Motor neuron (in vitro differentiated cells): Measurements from ENCODE around the gene TMEM97. TPM values are rescaled to one million over a fixed set of nuclear protein-coding genes. Genes with fewer than 3 reads are reported as not detected.

ENCODE experiments used
- ATAC-seq, 8 experiments: fragments of 200-7000 bp; cut with Tn5 transposase; replicated peaks in 6 of 8; 2 replicates each; pipeline ENCODE4 v1.8.0; 2021; ENCODE audit warnings: mild to moderate bottlenecking in 8 of 8, moderate library complexity in 8 of 8
- H3K27ac ChIP-seq, 2 donors: fragments of 250-450 bp; sonication (Bioruptor Pico); 2 replicates each; pipeline ENCODE4 v1.9.0; 2021; ENCODE audit warnings: antibody characterized with exemption in 2 of 2, mild to moderate bottlenecking in 2 of 2, moderate library complexity in 1 of 2
- H3K4me1 ChIP-seq, 2 donors: fragments of 250-450 bp; sonication (Bioruptor Pico); replicated peaks in 1 of 2; 2 replicates each; pipeline ENCODE4 v1.6.1; 2021; ENCODE audit warnings: antibody characterized with exemption in 2 of 2, mild to moderate bottlenecking in 2 of 2, moderate library complexity in 1 of 2
- H3K4me3 ChIP-seq, 5 donors: fragments of 250-450 bp; sonication (Bioruptor Pico); 2 replicates each; pipeline ENCODE4 v1.9.0; 2021; ENCODE audit warnings: antibody characterized with exemption in 5 of 5, mild to moderate bottlenecking in 5 of 5, moderate library complexity in 4 of 5
- WGBS, 10 experiments: fragments of 450-650 bp; shearing (Covaris generic); methylation state at CpG; one replicate each; pipeline ENCODE4 v1.0.0; 2022; 5-methylcytosine and 5-hydroxymethylcytosine counted together
- in situ Hi-C, 9 experiments: fragments of 400-800 bp; cut with MboI; loops; one replicate each; pipeline ENCODE4 v1.15.0; 2021; ENCODE audit warnings: low sequenced_read_pairs in 9 of 9, low pct_unique_long_range_greater_than_20kb in 2 of 9; ENCODE audit not compliant: unreplicated experiment in 9 of 9
- total RNA-seq, 8 experiments: library from RNA; unstranded; fragments of 300-600 nt; gene quantifications; 2 replicates each; pipeline versions ENCODE4 v1.2.3 to v1.2.4, GENCODE V29; 2022

Gene TMEM97
- total RNA-seq, 8 experiments from 2014 or later: 17.5 to 93.4 (median 28.5) TPM

DNA sequence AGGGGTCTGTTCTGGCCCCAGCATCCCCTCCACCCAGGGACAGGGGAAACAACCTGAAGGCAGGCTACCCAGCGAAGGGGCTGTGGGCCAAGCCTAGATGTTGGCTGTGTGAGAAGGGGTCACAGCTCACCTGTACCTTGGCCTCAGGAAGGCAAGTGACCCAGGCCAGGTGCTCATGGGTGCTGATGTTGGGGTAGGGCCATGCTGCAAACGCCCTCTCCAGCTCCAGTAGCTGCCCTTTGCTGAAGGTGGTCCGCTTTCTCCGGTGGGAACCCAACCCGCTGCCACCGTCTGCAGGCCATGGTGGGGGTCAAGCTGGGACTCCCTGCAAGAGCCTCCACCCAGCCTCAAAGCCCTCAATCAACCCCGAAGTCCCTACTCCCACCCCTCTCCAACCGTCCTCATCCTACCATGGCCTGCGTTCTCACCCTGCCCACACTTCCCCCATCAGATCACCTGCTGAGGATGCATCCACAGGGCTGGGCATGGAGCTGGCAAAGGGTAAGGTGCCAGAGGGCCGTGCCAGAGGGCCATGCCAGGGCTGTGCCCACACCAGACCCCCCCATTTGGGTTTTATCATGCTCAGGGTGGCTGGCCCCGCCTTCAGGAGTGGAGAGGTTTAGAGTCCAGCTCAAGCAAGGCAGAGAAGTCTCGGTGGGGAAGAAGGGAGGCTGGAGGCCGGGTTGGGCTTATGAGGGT, 45.8 kb downstream of the TMEM97 start, which contains the start of gene SEBOX:
SEBOX (minus strand) TSS at position 535 of the 699 bp plus-strand sequence; CDS start at position 487, 48 bp downstream.
- in situ Hi-C loops: no loop called here
- no peak within 1 kb of the TSS for H3K4me3 ChIP-seq
- ATAC-seq: peak in 1 of 8 experiments; percentile 2
- no peak within 1 kb of the TSS for H3K27ac ChIP-seq
- no peaks in the 10 kb centered on the region for H3K4me1 ChIP-seq
- WGBS, 10 experiments: 90 to 100% methylated on average over 1 to 2 of the region's 13 CpGs; no CpG with 5 or more reads in 8 of the 10 experiments

DNA sequence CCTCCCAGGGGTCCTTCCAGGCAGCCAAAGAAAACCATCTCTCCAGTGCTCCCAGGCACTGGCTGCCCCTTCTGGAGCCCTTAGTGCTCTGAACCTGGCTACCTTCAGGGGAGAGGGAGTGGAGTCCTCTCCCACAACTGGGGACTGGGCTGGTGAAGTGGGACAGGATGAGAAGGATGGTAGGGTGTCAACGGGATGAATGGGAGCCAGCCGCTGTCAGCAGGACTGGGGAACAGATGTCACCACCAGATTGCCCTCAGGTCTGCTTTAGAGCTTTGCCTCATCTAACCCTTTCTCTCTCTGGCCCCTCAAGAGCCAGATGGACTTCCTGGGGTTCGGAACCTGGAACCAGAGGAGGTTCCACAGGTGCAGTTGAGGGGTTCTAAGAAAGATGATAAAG, 46.5 kb downstream of the TMEM97 start:
- no peak for ATAC-seq
- Histone ChIP-seq H3K4me3 (no peak overlapping the region), H3K4me1 (peaks cover 3 to 6% of the 10 kb centered on the region in 2 donors), H3K27ac (no peak overlapping the region)
- WGBS, 10 experiments: 60 to 100% (median 91%) methylated on average over 1 to 3 of the region's 3 CpGs; no CpG with 5 or more reads in 6 of the 10 experiments
- in situ Hi-C loops: no loop called here

DNA sequence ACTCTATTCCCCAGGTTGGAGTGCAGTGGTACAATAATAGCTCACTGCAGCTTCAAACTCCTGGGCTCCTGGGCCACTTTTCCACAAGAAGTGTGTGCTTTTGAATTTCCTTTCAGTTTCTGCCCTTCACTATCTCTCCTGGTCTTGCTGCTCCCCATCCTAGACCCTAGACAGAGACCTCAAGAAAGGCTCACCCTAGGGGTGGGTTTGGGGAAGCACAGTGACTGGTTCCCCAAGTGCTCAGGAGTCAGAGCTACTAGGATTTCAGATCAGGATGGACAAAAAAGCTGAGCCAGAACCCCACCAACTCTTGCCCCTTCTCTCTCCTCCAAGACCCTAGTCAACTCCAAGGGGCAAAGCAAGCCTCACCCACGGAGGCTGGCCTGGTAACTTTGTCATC, 47.6 kb downstream of the TMEM97 start:
- peaks cover 9 to 11% of the 10 kb centered on the region in 2 donors for H3K4me1 ChIP-seq
- in situ Hi-C loops: no loop called here
- WGBS, 10 experiments: 80% methylated on average over 1 of the region's 1 CpG; no CpG with 5 or more reads in 9 of the 10 experiments
- no peak overlapping the region for H3K27ac ChIP-seq
- no peak for ATAC-seq
- H3K4me3 ChIP-seq: no peak overlapping the region

DNA sequence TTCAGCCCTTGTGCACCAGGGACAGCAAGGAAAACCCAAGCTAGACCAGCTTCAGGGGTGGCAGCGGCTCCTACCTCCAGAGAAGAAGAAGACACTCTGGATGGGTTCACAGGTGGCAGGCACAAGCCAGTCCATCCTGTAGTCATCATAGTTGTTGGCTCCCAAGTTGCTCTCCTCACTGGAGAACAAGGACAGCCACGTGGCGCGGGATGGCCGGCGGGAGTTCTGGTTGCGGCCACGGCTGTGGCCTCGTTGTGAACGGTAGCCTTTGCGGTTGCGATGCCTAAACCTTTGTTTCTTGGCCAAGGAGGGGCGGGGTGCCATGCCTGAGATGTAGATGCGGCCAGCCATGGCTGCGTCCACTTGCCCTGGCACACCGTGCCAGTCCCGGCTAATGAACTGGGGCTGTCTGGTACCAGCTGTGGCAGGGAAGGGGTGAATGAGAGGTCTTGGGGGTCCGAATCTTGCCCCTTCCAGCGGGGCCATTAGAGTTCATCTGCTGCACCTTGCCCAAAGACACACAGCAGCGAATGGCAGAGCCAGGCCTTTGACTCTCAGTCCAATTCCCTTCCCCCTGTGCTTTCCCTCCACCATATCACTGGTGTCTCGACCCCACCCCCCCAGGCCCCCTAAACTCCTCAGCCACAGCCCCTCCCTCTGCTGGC, 48.8 kb downstream of the TMEM97 start:
- in situ Hi-C loops: no loop called here
- ATAC-seq: no peak
- Histone ChIP-seq H3K4me3 (no peak overlapping the region), H3K4me1 (peaks cover 12 to 15% of the 10 kb centered on the region in 2 donors), H3K27ac (no peak overlapping the region)
- 78 to 100% (median 86%) methylated on average over 4 to 11 of the region's 21 CpGs; no CpG with 5 or more reads in 7 of the 10 experiments for WGBS, 10 experiments

DNA sequence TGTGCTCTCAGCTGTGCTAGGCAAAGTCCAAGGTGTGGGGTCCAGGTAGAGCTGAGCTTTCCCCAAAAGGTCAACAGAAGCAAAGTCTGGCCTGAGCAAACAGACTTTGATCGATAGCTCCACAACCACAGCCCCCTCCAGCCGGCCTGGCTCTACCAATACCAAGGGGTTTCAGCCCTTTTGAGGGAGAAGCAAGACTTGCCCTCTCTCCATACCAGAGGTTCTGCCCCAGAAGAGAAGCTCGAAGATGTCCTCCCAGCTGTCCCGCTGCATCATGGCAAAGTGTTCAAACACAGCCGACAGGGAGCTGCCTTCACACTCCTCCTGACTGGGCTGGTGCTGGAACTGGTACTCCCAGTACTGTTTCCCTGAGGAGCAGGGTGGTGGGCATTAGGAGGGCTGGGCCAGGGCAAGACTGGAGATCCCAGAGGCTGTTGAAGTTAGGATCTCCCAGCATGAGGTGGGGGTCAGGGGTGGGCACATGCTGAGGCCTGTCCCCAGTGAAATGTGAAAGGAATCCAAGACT, 49.4 kb downstream of the TMEM97 start:
- in situ Hi-C loops: no loop called here
- no CpG with 5 or more reads among the region's 5 CpGs for WGBS, 10 experiments
- no peak for ATAC-seq
- peaks cover 18 to 21% of the 10 kb centered on the region in 2 donors for H3K4me1 ChIP-seq
- no peak overlapping the region for H3K27ac ChIP-seq
- no peak overlapping the region for H3K4me3 ChIP-seq

DNA sequence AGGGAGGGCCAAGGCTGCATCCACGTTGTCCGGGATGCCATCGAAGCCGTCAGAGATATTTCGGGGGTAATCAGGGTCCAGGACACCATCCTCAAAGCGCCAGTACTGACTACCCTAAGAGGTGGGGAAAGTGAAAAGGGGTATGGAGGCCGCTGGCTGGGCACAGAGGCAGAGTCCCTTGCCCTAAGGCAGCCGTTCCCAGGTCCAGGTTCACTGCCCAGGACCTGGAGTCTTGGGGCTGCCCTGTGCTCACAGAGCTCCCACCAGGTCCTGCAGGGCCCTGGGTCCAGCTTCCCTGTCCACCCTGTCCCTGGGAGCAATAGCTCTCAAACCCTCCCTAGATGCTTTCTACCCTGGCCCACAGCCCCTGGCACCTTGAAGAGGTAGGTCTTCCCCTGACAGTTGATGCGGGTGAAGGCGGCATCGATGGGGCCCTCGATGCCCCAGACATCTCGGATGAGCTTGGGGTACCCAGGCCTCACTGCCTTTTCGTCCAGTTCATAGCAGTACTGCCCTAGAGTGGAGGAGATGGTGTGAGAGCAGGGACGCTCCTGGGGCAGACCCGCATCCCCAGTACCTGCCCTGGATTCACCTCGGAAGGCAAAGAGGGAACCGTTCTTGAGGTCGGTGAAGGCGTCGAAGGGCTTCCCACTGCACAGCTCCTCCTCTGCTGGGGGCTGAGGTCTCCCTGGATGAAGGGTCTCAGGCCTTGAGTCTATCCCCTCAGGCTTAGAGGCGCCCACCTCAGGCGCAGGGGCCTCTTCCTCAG, 50.1 kb downstream of the TMEM97 start:
- in situ Hi-C loops: no loop called here
- Histone ChIP-seq H3K27ac (no peak overlapping the region), H3K4me1 (peaks cover 24 to 25% of the 10 kb centered on the region in 2 donors), H3K4me3 (no peak overlapping the region)
- WGBS, 10 experiments: 70 to 98% (median 90%) methylated on average over 2 to 9 of the region's 23 CpGs; no CpG with 5 or more reads in 4 of the 10 experiments
- ATAC-seq: no peak

DNA sequence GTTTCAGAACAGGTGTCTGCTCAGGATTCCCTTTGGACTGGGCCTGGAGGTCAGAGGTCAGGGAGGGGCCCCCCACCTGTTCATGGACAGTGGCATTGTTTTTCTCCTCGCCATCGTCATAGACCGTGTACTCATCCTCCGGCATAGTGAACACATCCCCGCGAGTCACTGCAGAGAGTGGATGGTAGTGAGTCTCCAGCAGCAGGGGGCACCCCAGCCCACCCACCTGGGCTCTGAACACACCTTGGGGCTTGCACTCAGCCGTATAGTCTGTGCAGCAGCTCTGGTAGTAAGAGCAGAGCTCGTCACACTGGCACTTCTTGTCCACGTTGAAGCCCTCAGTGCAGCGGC, 50.7 kb downstream of the TMEM97 start:
- no peak overlapping the region for H3K4me3 ChIP-seq
- ATAC-seq: no peak
- H3K27ac ChIP-seq: no peak overlapping the region
- in situ Hi-C loops: no loop called here
- H3K4me1 ChIP-seq: peaks cover 24 to 26% of the 10 kb centered on the region in 2 donors
- WGBS, 10 experiments: 18 to 87% methylated on average over 3 of the region's 10 CpGs; no CpG with 5 or more reads in 8 of the 10 experiments

DNA sequence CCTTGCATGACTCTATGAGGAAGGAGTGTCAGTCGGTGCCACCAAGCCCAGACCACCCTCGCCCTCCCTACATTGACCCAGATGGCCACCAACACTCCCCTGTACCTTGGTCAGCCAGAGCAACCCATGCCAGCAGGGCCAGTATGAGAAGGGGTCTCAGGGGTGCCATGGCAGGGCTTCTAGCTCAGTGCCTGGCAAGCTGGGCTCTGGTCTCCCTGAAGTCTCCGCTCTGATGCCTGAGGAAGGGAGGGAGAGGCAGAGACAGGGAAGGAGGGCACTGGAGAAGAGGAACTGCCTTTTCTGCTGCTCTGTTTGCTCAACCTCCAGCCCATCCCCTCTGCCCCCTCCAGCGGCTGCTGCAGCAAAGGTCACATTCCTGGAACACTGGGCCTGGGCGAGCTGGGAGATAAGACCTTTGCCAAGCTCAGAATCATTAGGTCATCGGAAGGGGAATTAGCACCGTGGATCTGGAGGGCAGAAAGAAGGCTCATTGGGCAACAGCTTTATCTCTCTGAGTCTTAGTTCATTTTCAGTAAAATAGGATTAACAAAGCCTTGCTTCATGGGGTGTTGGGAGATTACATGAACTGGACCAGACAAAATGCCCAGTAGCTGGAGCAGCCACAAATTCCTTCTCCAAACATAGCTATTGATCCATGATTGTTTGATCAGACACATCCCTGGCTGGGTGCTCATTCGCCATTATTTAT, 51.2 kb downstream of the TMEM97 start, which contains the start of gene VTN:
VTN (minus strand) TSS at position 273 of the 709 bp plus-strand sequence; CDS start at position 169, 104 bp downstream.
- H3K27ac ChIP-seq: no peak within 1 kb of the TSS
- ATAC-seq: no peak
- in situ Hi-C loops: no loop called here
- 7 to 80% (median 33%) methylated on average over 1 to 5 of the region's 8 CpGs; no CpG with 5 or more reads in 1 of the 10 experiments for WGBS, 10 experiments
- peak within 1 kb of the TSS in 3 of 5 donors; percentile 7 to 68 (median 13) for H3K4me3 ChIP-seq
- peaks cover 24 to 26% of the 10 kb centered on the region in 2 donors for H3K4me1 ChIP-seq

DNA sequence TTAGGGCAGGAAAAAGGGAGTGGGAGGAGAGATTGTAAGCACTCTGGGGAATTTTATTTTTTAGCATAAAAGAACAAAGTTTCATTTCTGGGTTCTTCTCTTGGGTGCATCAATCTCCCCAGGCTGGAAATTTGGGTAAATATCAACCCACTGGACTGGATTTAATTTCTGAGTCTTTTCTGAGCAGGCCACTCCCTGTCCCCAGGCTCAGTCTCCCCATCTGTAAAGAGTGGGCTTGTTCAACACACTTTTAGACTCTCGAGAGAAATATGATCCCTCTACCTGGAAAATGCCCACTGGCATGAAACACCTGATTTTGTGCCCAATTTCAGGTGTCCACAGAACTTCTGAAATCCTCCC, 51.7 kb downstream of the TMEM97 start:
- no peak for ATAC-seq
- 100% methylated on average over 1 of the region's 1 CpG; no CpG with 5 or more reads in 8 of the 10 experiments for WGBS, 10 experiments
- Histone ChIP-seq H3K4me1 (peaks cover 24 to 26% of the 10 kb centered on the region in 2 donors), H3K4me3 (peak overlapping the region in 2 of 5 donors; percentile 13 to 68), H3K27ac (no peak overlapping the region)
- in situ Hi-C loops: no loop called here

DNA sequence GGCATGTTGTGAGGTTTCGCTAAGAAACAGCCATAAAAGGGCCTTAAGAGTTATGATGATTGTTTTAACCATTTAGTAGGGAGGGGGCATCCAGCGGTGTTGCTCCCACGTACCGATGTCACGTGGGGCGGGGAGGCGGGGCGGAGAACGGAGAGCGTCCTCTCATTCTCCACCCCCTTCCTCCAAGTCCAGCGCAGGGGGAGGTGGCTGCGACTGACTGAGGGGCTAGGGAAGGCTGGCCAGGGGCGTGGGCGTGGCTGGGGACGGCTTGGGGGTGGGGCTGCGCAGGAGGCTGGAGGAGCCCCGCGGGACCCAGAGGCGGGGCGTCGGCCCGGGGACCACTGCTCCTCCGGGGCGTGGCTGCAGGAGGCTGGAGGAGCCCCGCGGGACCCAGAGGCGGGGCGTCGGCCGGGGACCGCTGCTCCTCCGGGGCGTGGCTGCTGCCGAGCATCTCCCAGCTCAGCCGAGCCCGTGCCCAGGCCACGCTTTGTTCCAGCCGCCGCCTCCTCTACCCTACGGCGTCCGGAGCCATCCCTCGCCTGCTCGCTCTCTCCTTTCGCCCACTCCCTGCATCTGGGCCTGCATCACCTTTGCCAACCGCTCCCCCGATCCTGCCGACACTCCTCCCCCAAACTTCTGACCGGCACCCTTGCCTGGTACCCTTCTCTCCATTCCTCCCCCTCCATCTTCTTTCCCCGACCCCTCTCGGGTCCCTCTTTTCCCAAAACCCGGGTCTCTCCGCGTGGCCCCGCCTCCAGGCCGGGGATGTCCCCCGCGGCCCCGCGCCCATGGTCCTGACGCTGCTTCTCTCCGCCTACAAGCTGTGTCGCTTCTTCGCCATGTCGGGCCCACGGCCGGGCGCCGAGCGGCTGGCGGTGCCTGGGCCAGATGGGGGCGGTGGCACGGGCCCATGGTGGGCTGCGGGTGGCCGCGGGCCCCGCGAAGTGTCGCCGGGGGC, 52.5 kb downstream of the TMEM97 start, which contains the start of gene SARM1:
SARM1 (plus strand) TSS at position 450 of the 958 bp plus-strand sequence; CDS start at position 789, 339 bp downstream.
- Histone ChIP-seq H3K4me1 (peaks cover 24 to 26% of the 10 kb centered on the region in 2 donors), H3K27ac (peak within 1 kb of the TSS; percentile 86 to 92), H3K4me3 (peak within 1 kb of the TSS; percentile 48 to 68 (median 51))
- ATAC-seq: peak; percentile 83 to 91 (median 90)
- WGBS, 10 experiments: 0% methylated on average over 3 of the region's 80 CpGs; no CpG with 5 or more reads in 9 of the 10 experiments
- in situ Hi-C loops: no loop called here

DNA sequence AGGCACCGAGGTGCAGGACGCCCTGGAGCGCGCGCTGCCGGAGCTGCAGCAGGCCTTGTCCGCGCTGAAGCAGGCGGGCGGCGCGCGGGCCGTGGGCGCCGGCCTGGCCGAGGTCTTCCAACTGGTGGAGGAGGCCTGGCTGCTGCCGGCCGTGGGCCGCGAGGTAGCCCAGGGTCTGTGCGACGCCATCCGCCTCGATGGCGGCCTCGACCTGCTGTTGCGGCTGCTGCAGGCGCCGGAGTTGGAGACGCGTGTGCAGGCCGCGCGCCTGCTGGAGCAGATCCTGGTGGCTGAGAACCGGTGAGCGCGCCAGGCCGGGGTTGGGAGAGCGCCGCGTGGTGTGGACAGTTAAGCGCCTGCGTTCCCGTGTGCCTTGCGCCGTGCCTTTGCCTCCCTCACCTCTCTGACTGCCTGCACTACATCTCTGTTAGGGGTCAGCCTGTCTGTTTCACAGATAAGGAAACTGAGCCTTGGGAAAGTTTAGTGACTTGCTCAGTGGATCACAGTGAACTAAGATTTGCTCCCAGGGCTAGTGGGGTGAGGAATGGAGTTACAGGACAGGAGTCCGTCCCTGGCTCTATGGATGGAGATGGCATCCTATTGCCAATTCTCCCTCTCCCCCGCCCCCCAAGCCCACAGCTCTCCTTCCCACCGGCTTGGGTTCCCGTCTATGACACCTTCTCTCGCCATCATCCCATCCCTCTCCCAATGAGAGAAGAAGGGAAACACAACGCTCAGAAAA, 53.4 kb downstream of the TMEM97 start:
- in situ Hi-C loops: no loop called here

More for the DNA sequence above, 53.4 kb downstream of the TMEM97 start:
- peak overlapping the region; percentile 48 to 68 (median 51) for H3K4me3 ChIP-seq
- WGBS, 10 experiments: 6 to 20% (median 10%) methylated on average over 1 to 9 of the region's 53 CpGs; no CpG with 5 or more reads in 6 of the 10 experiments
- H3K27ac ChIP-seq: peak overlapping the region; percentile 86 to 92
- H3K4me1 ChIP-seq: peaks cover 24 to 26% of the 10 kb centered on the region in 2 donors
- peak in 3 of 8 experiments; percentile 0 to 13 (median 0) for ATAC-seq
